ENCODE results near the gene TEX9. TPM values are rescaled to one million over a fixed set of nuclear protein-coding genes. Genes with fewer than 3 reads are reported as not detected.
"Not testable (repeated sequence)": the region's sequence is repeated elsewhere in the genome, so short reads cannot be mapped to it uniquely, and the experiment has no call there.

Gene TEX9
- polyA plus RNA-seq, 1 donor, result 8.4 TPM

GRCh38 chr15:56390739-56391267, 25.6 kb downstream of the TEX9 start:
- WGBS (ENCODE audit: insufficient coverage, low lambda C conversion rate), result 100% methylated on average over 1 of the region's 2 CpGs
- no peak for DNase-seq

DNA sequence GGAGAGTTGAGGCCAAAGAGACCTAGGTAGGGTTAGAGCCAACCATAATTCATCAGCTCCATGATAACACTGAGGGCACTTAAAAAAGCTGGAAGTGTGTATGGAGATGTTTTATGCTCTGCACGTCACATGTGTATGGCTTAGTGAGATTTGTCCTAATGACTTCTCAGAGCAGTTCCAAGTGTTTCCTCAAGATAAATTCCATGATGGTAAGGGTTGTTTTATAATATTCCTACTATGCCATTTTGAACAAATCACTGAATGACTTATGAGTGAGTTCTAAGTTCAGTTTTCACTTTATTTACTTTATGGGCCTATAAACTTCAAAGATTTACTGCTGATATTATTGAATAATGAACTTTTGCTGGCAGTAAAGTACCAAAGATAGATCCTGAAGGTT, 28.1 kb downstream of the TEX9 start:
- no peak overlapping the region for H3K27ac ChIP-seq (ENCODE audit: low read length)
- H3K4me1 ChIP-seq (ENCODE audit: control insufficient read depth, insufficient read depth, low read length), result no peaks in the 10 kb centered on the region
- peak; percentile 6 to 57 for DNase-seq
- no peaks in the 10 kb centered on the region for H3K27me3 ChIP-seq (ENCODE audit: control insufficient read depth, insufficient read depth, low read length)
- peaks cover 2% of the 10 kb centered on the region for H3K9me3 ChIP-seq (ENCODE audit: control insufficient read depth, low read depth, low read length)
- WGBS (ENCODE audit: insufficient coverage, low lambda C conversion rate), result 0% methylated on average over 1 of the region's 1 CpG
- no peak overlapping the region for H3K4me3 ChIP-seq (ENCODE audit: low read length)
- H3K36me3 ChIP-seq (ENCODE audit: control insufficient read depth, insufficient read depth, low read length), result no peaks in the 10 kb centered on the region

More at GRCh38 chr15:56390739-56391267, 25.6 kb downstream of the TEX9 start:
- Histone ChIP-seq H3K9me3 (ENCODE audit: control insufficient read depth, low read depth, low read length) (no peaks in the 10 kb centered on the region), H3K27ac (ENCODE audit: low read length) (no peak overlapping the region), H3K4me1 (ENCODE audit: control insufficient read depth, insufficient read depth, low read length) (no peaks in the 10 kb centered on the region), H3K27me3 (ENCODE audit: control insufficient read depth, insufficient read depth, low read length) (no peaks in the 10 kb centered on the region), H3K4me3 (ENCODE audit: low read length) (no peak overlapping the region), H3K36me3 (ENCODE audit: control insufficient read depth, insufficient read depth, low read length) (no peaks in the 10 kb centered on the region)

GRCh38 chr15:56394909-56395308, 29.7 kb downstream of the TEX9 start:
- Histone ChIP-seq H3K4me3 (ENCODE audit: low read length) (no peak overlapping the region), H3K36me3 (ENCODE audit: control insufficient read depth, insufficient read depth, low read length) (no peaks in the 10 kb centered on the region), H3K27me3 (ENCODE audit: control insufficient read depth, insufficient read depth, low read length) (no peaks in the 10 kb centered on the region), H3K9me3 (ENCODE audit: control insufficient read depth, low read depth, low read length) (peaks cover 2% of the 10 kb centered on the region), H3K4me1 (ENCODE audit: control insufficient read depth, insufficient read depth, low read length) (no peaks in the 10 kb centered on the region), H3K27ac (ENCODE audit: low read length) (no peak overlapping the region)
- DNase-seq, result no peak
- 86% methylated on average over 1 of the region's 1 CpG for WGBS (ENCODE audit: insufficient coverage, low lambda C conversion rate)

DNA sequence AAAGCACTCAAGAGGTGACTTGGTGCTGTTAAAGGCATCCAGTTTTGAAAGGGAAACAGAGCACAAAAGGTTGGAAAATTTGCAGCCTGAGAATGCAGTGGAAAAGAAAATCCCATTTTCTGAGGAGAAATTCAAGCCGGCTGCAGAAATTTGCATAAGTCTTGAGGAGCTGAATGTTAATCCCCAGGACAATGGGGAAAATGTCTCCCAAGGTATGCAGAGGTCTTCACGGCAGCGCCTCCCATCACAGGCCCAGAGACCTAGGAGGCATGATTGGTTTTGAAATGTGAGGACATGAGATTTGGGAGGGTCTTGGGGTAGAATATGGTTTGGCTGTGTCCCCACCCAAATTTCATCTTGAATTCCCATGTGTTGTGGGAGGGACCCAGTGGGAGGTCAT, 32.1 kb downstream of the TEX9 start:
- not testable (repeated sequence) for H3K9me3 ChIP-seq (ENCODE audit: control insufficient read depth, low read depth, low read length); H3K4me1 ChIP-seq (ENCODE audit: control insufficient read depth, insufficient read depth, low read length); H3K27ac ChIP-seq (ENCODE audit: low read length); H3K4me3 ChIP-seq (ENCODE audit: low read length); H3K36me3 ChIP-seq (ENCODE audit: control insufficient read depth, insufficient read depth, low read length); H3K27me3 ChIP-seq (ENCODE audit: control insufficient read depth, insufficient read depth, low read length); DNase-seq
- WGBS (ENCODE audit: insufficient coverage, low lambda C conversion rate), result no CpG with 5 or more reads among the region's 3 CpGs

- H3K27ac ChIP-seq (ENCODE audit: low read length); DNase-seq; H3K36me3 ChIP-seq (ENCODE audit: control insufficient read depth, insufficient read depth, low read length); H3K4me3 ChIP-seq (ENCODE audit: low read length); H3K4me1 ChIP-seq (ENCODE audit: control insufficient read depth, insufficient read depth, low read length); H3K9me3 ChIP-seq (ENCODE audit: control insufficient read depth, low read depth, low read length); H3K27me3 ChIP-seq (ENCODE audit: control insufficient read depth, insufficient read depth, low read length): not testable (repeated sequence)
- no CpG with 5 or more reads among the region's 11 CpGs for WGBS (ENCODE audit: insufficient coverage, low lambda C conversion rate)
Observed at GRCh38 chr15:56399209-56399608, 34.0 kb downstream of the TEX9 start.

DNA sequence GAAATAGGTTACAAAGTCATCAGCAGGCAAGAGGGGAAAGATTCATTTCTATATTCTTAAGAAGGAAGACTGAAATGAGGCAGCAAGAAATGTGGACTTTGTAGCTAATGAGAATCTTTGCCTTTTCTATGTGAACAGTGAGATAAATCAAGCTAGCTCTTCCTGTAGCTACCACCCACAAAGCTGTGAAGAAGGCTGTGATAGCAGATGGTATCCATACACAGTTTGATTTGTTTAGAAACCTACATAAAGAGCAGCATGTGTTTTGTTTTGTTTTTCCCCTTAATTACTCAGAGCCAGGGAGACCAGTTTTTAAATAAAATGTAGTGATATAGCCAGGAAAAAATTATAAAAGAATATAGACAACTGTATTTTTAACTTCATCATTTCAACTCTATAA, 45.5 kb downstream of the TEX9 start:
- H3K27ac ChIP-seq (ENCODE audit: low read length), result no peak overlapping the region
- H3K36me3 ChIP-seq (ENCODE audit: control insufficient read depth, insufficient read depth, low read length), result no peaks in the 10 kb centered on the region
- H3K4me1 ChIP-seq (ENCODE audit: control insufficient read depth, insufficient read depth, low read length), result no peaks in the 10 kb centered on the region
- H3K4me3 ChIP-seq (ENCODE audit: low read length), result no peak overlapping the region
- no peaks in the 10 kb centered on the region for H3K9me3 ChIP-seq (ENCODE audit: control insufficient read depth, low read depth, low read length)
- H3K27me3 ChIP-seq (ENCODE audit: control insufficient read depth, insufficient read depth, low read length), result no peaks in the 10 kb centered on the region
- peak in 1 of 2 donors; percentile 4 for DNase-seq

DNA sequence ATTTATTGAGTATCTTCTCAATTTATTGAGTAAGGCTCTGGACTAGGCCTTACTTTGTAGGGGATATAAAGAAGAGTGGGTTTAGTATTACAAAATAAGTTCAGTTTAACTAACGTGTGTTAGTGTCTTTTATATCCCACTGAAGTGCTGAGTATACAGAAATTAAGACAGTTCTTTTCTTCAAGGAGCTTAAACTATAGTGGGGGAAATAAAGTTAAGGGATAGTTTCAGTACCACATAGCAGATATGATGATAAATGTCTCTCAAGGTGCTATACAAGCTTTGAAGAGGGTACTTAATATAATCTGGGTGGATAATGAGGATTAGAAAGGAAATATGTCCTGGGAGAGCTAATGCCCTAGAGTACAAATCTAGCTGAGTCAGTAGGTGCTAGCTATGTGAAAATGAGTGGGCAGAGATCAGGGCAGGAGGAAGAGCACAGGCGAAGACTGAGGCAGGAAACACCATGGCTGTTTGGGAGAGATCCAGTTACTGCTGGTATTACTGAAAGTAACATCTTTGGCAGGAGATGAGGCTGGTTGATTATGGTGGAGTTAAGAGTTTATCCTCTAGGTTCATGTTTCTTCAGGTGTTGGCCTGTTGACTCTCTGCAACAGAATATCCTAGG, 46.0 kb downstream of the TEX9 start:
- H3K27ac ChIP-seq (ENCODE audit: low read length), result no peak overlapping the region
- H3K9me3 ChIP-seq (ENCODE audit: control insufficient read depth, low read depth, low read length), result no peaks in the 10 kb centered on the region
- DNase-seq, result no peak
- 71% methylated on average over 1 of the region's 2 CpGs for WGBS (ENCODE audit: insufficient coverage, low lambda C conversion rate)
- H3K4me1 ChIP-seq (ENCODE audit: control insufficient read depth, insufficient read depth, low read length), result no peaks in the 10 kb centered on the region
- no peaks in the 10 kb centered on the region for H3K27me3 ChIP-seq (ENCODE audit: control insufficient read depth, insufficient read depth, low read length)
- no peaks in the 10 kb centered on the region for H3K36me3 ChIP-seq (ENCODE audit: control insufficient read depth, insufficient read depth, low read length)
- H3K4me3 ChIP-seq (ENCODE audit: low read length), result no peak overlapping the region

DNA sequence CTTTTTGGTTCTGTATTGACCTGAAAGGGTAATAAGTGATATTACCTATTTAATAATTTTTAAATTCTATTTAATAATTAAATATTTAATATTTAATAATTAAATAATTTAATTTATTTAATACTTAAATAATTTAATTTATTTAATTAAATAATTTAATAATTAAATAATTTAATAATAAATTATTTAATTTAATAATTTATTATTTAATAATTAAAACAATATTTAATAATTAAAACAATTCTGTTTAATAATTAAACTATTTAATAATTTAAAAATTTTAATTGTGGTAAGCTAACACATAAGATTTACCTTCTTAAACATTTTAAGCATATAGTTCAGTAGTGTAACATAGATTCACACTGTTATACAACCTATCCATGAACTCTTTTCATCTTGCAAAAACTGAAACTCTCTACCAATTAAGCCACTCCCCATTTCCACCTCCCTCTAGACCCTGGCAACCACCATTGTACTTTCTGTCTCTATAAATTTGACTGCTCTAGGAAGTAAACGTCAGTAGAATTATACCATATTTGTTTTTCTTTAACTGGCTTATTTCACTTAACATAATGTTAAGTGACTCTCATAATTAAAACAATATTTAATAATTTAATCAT, 48.0 kb downstream of the TEX9 start:
- DNase-seq; H3K9me3 ChIP-seq (ENCODE audit: control insufficient read depth, low read depth, low read length); H3K4me3 ChIP-seq (ENCODE audit: low read length); H3K27me3 ChIP-seq (ENCODE audit: control insufficient read depth, insufficient read depth, low read length); H3K27ac ChIP-seq (ENCODE audit: low read length); H3K4me1 ChIP-seq (ENCODE audit: control insufficient read depth, insufficient read depth, low read length); H3K36me3 ChIP-seq (ENCODE audit: control insufficient read depth, insufficient read depth, low read length): not testable (repeated sequence)
- WGBS (ENCODE audit: insufficient coverage, low lambda C conversion rate), result no CpG with 5 or more reads among the region's 1 CpG

DNA sequence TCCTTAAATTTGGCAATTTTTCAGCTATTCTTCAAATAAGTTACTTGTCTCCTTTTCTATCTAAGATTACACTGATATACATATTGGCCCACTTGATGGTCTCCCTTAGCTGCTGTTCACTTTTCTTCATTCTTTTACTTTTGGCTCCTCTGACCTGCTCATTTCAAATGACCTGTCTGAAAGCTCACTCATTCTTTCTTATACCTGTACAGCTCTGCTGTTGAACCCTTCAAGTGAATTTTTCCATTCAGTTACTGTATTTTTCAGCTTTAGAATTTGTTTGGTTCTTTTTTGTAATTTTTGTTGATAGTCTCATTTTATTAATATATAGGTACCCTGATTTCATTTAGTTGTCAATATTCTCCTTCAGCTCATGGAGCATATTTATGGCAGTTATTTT, 60.0 kb downstream of the TEX9 start:
- Histone ChIP-seq H3K27me3 (ENCODE audit: control insufficient read depth, insufficient read depth, low read length) (no peaks in the 10 kb centered on the region), H3K4me3 (ENCODE audit: low read length) (no peak overlapping the region), H3K4me1 (ENCODE audit: control insufficient read depth, insufficient read depth, low read length) (no peaks in the 10 kb centered on the region), H3K9me3 (ENCODE audit: control insufficient read depth, low read depth, low read length) (no peaks in the 10 kb centered on the region), H3K36me3 (ENCODE audit: control insufficient read depth, insufficient read depth, low read length) (peaks cover 6% of the 10 kb centered on the region), H3K27ac (ENCODE audit: low read length) (no peak overlapping the region)
- no peak for DNase-seq

GRCh38 chr15:56425976-56426375, 60.8 kb downstream of the TEX9 start:
- H3K9me3 ChIP-seq (ENCODE audit: control insufficient read depth, low read depth, low read length), result no peaks in the 10 kb centered on the region
- WGBS (ENCODE audit: insufficient coverage, low lambda C conversion rate), result no CpG with 5 or more reads among the region's 1 CpG
- no peaks in the 10 kb centered on the region for H3K27me3 ChIP-seq (ENCODE audit: control insufficient read depth, insufficient read depth, low read length)
- H3K4me3 ChIP-seq (ENCODE audit: low read length), result no peak overlapping the region
- H3K4me1 ChIP-seq (ENCODE audit: control insufficient read depth, insufficient read depth, low read length), result no peaks in the 10 kb centered on the region
- no peak overlapping the region for H3K27ac ChIP-seq (ENCODE audit: low read length)
- H3K36me3 ChIP-seq (ENCODE audit: control insufficient read depth, insufficient read depth, low read length), result peaks cover 6% of the 10 kb centered on the region
- DNase-seq, result no peak

All from large intestine (tissue), 3 donors.